ENCODE data around the gene CCDC33. TPM values are rescaled to one million over a fixed set of nuclear protein-coding genes. Genes with fewer than 3 reads are reported as not detected.
A peak's percentile ranks its signal among the peaks of the same experiment; 100 is the strongest.

Gene CCDC33
- total RNA-seq, 1 experiment from 2014 or later, result 10.6 TPM

- no peak overlapping the region for H3K4me3 Mint-ChIP-seq
- H3K27ac Mint-ChIP-seq, result no peak overlapping the region
- no peak for DNase-seq (ENCODE audit: low spot score)
- no peak for ATAC-seq
- H3K36me3 Mint-ChIP-seq, result no peaks in the 10 kb centered on the region
- ChIA-PET CTCF (interaction anchor here (0.6 kb wide), 1 partner anchor 53 kb away, joined by 3 read pairs; no protein-coding TSS in a partner anchor), POLR2A (no interaction called here)
- H3K9me3 Mint-ChIP-seq, result no peaks in the 10 kb centered on the region
- peaks cover 3% of the 10 kb centered on the region; the same call in 1 of the 2 replicates for H3K27me3 Mint-ChIP-seq (ENCODE audit: low read depth)
- TF ChIP-seq SMAD4 (CRISPR knock-in tag; IDR thresholded peaks at IDR 0.05) (0 out of 2 replicates have a peak, but pooled peaks have one; percentile 28), ATF6 (CRISPR knock-in tag; IDR thresholded peaks at IDR 0.05) (no peak), TEAD4 (CRISPR knock-in tag; IDR thresholded peaks at IDR 0.05) (no peak)
- H3K4me1 Mint-ChIP-seq, result no peaks in the 10 kb centered on the region
Measured at GRCh38 chr15:74276560-74276959, 40.4 kb downstream of the CCDC33 start.

GRCh38 chr15:74277242-74277810, 41.2 kb downstream of the CCDC33 start:
- no peak overlapping the region for H3K27ac Mint-ChIP-seq
- no peaks in the 10 kb centered on the region for H3K36me3 Mint-ChIP-seq
- TF ChIP-seq AFF4 (CRISPR knock-in tag; IDR thresholded peaks at IDR 0.05; ENCODE audit: borderline replicate concordance) (no peak), ZNF121 (CRISPR knock-in tag; IDR thresholded peaks at IDR 0.05) (no peak), CBFB (CRISPR knock-in tag; IDR thresholded peaks at IDR 0.05; ENCODE audit: low read depth) (no peak), GABPB1 (CRISPR knock-in tag; IDR thresholded peaks at IDR 0.05) (no peak), ZBTB43 (CRISPR knock-in tag; IDR thresholded peaks at IDR 0.05) (no peak), MLX (CRISPR knock-in tag; IDR thresholded peaks at IDR 0.05) (no peak), USF2 (CRISPR knock-in tag; IDR thresholded peaks at IDR 0.05) (no peak), ZSCAN18 (CRISPR knock-in tag; IDR thresholded peaks at IDR 0.05) (no peak), ZNF671 (CRISPR knock-in tag; IDR thresholded peaks at IDR 0.05) (no peak), SP1 (CRISPR knock-in tag; conservative IDR thresholded peaks at IDR 0.05) (no peak)
- no peak for DNase-seq (ENCODE audit: low spot score)
- peaks cover under 1% of the 10 kb centered on the region; the same call in 1 of the 2 replicates for H3K27me3 Mint-ChIP-seq (ENCODE audit: low read depth)
- H3K4me3 Mint-ChIP-seq, result no peak overlapping the region
- H3K4me1 Mint-ChIP-seq, result no peaks in the 10 kb centered on the region
- CTCF ChIA-PET, result no interaction called here
- POLR2A ChIA-PET, result no interaction called here
- no peak for ATAC-seq
- no peaks in the 10 kb centered on the region for H3K9me3 Mint-ChIP-seq

Data from WTC11 (cell line).